Right lobe of liver (tissue), 4 donors: ENCODE results near the gene APMAP.

Experiments used
- POLR2A ChIP-seq: fragments of 450-650 bp; IDR thresholded peaks from one replicate; pipeline ENCODE4 v1.6.1; 2017; ENCODE audit warnings: antibody characterized with exemption, mild to moderate bottlenecking
- TF ChIP-seq, protein P1 (sequence below), 4 donors: fragments of 200-600 bp in 3 of 4; fragments of 450-650 bp in 1 of 4; IDR thresholded peaks; one replicate each; pipeline versions ENCODE4 v1.5.1 to v1.8.0; 2016 to 2022; ENCODE audit warnings: antibody characterized with exemption in 4 of 4, mild to moderate bottlenecking in 2 of 4
- donor health status: DM: no; HTN: no; CAD: no.
- donor health status: DM: no; HTN: no; CAD: no.
- donor health status: DM: no; HTN: yes; CAD: no.

DNA sequence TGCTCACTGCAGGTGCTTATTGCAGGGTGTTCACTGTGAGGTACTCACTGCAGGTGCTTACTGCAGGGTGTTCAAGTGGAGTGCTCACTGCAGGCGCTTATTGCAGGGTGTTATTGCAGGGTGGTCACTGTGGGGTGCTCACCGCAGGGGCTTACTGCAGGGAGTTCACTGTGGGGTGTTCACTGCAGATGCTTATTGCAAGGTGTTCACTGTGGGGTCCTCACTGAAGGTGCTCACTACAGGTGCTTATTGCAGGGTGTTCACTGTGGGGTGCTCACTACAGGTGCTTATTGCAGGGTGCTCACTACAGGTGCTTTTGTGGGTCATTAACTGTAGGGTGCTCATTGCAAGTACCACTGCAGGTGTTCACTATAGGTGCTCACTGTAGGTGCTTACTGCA lies 20.2 kb downstream of the APMAP start:
- TF ChIP-seq, protein P1, sequence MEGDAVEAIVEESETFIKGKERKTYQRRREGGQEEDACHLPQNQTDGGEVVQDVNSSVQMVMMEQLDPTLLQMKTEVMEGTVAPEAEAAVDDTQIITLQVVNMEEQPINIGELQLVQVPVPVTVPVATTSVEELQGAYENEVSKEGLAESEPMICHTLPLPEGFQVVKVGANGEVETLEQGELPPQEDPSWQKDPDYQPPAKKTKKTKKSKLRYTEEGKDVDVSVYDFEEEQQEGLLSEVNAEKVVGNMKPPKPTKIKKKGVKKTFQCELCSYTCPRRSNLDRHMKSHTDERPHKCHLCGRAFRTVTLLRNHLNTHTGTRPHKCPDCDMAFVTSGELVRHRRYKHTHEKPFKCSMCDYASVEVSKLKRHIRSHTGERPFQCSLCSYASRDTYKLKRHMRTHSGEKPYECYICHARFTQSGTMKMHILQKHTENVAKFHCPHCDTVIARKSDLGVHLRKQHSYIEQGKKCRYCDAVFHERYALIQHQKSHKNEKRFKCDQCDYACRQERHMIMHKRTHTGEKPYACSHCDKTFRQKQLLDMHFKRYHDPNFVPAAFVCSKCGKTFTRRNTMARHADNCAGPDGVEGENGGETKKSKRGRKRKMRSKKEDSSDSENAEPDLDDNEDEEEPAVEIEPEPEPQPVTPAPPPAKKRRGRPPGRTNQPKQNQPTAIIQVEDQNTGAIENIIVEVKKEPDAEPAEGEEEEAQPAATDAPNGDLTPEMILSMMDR (IDR thresholded peaks at IDR 0.05): no peak
- TF ChIP-seq POLR2A: no peak
